Measurements from ENCODE around the gene BAAT. TPM values are rescaled to one million over a fixed set of nuclear protein-coding genes. Genes with fewer than 3 reads are reported as not detected.

Gene BAAT
- total and polyA plus RNA-seq, 9 of the 15 experiments (the other 6 are each of a cell fraction or from before 2014, with no cell fraction given): 0.17 to 0.76 (median 0.32) TPM

DNA sequence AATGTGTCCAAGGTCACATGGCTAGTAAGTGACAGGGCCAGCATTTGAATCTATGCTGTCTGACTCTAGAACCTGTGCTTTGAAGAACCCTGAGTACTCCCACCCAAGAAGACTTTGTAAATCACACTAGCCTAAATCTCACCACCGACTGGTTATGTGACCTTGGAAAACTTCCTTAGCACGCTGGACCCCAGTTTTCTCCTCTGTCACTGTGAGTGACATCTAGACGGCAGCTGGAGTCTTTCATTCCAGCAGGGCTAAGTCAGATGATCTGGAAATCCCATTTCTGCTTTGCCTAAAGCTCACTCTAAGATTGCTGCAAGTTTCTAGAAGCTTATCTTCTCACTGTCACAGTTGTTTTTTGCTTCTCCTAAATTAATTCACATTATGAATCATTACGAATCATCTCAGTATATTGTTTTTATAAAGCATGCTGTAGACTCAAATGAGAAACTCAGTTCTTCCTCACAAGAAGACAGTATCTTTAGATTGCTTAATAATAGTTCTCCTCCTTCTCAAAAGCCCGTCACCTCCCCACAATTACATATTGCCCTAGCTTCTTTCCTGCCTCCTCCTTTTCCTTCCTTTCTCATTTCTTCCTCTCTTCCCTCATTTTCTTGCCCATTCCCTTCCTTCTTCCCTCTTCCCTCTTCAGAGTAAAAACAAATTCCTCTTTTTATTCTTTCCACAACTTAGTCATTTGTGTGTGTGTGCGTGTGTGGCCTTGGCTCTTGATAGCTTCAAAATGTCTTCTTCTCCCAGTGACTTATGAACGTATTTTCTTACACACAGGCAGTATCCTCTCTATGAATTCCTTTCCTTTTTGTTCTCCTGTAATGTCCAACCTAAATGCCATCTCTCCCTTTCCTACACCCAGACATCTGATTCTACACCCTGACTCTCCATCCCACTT is 34.0 kb upstream of the BAAT start (continued):
- TF ChIP-seq, protein P1, sequence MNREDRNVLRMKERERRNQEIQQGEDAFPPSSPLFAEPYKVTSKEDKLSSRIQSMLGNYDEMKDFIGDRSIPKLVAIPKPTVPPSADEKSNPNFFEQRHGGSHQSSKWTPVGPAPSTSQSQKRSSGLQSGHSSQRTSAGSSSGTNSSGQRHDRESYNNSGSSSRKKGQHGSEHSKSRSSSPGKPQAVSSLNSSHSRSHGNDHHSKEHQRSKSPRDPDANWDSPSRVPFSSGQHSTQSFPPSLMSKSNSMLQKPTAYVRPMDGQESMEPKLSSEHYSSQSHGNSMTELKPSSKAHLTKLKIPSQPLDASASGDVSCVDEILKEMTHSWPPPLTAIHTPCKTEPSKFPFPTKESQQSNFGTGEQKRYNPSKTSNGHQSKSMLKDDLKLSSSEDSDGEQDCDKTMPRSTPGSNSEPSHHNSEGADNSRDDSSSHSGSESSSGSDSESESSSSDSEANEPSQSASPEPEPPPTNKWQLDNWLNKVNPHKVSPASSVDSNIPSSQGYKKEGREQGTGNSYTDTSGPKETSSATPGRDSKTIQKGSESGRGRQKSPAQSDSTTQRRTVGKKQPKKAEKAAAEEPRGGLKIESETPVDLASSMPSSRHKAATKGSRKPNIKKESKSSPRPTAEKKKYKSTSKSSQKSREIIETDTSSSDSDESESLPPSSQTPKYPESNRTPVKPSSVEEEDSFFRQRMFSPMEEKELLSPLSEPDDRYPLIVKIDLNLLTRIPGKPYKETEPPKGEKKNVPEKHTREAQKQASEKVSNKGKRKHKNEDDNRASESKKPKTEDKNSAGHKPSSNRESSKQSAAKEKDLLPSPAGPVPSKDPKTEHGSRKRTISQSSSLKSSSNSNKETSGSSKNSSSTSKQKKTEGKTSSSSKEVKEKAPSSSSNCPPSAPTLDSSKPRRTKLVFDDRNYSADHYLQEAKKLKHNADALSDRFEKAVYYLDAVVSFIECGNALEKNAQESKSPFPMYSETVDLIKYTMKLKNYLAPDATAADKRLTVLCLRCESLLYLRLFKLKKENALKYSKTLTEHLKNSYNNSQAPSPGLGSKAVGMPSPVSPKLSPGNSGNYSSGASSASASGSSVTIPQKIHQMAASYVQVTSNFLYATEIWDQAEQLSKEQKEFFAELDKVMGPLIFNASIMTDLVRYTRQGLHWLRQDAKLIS (CRISPR knock-in tag; IDR thresholded peaks at IDR 0.05): no peak
- TF ChIP-seq ZNF780A (CRISPR knock-in tag; IDR thresholded peaks at IDR 0.05) (no peak), POU5F1 (IDR thresholded peaks at IDR 0.05; ENCODE audit: borderline replicate concordance, low read depth, low read length, partially characterized antibody) (no peak), MCM2 (IDR thresholded peaks at IDR 0.05; ENCODE audit: low read depth) (no peak), TCF7L2 (IDR thresholded peaks at IDR 0.05; ENCODE audit: low read depth, low read length) (no peak), HIVEP1 (CRISPR knock-in tag; IDR thresholded peaks at IDR 0.05) (no peak), KLF10 (CRISPR knock-in tag; IDR thresholded peaks at IDR 0.05) (no peak), CCAR2 (IDR thresholded peaks at IDR 0.05; ENCODE audit: low read depth, low read length) (no peak), ZNF175 (CRISPR knock-in tag; IDR thresholded peaks at IDR 0.05; ENCODE audit: low read depth) (no peak)
- TF ChIP-seq, protein P2, sequence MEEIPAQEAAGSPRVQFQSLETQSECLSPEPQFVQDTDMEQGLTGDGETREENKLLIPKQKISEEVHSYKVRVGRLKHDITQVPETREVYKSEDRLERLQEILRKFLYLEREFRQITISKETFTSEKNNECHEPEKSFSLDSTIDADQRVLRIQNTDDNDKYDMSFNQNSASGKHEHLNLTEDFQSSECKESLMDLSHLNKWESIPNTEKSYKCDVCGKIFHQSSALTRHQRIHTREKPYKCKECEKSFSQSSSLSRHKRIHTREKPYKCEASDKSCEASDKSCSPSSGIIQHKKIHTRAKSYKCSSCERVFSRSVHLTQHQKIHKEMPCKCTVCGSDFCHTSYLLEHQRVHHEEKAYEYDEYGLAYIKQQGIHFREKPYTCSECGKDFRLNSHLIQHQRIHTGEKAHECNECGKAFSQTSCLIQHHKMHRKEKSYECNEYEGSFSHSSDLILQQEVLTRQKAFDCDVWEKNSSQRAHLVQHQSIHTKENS (CRISPR knock-in tag; IDR thresholded peaks at IDR 0.05): no peak
- TF ChIP-seq, protein P3, sequence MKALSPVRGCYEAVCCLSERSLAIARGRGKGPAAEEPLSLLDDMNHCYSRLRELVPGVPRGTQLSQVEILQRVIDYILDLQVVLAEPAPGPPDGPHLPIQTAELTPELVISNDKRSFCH (CRISPR knock-in tag; IDR thresholded peaks at IDR 0.05): no peak
- TF ChIP-seq, protein P3 (tag; IDR thresholded peaks at IDR 0.05): no peak
- TF ChIP-seq, protein P4, sequence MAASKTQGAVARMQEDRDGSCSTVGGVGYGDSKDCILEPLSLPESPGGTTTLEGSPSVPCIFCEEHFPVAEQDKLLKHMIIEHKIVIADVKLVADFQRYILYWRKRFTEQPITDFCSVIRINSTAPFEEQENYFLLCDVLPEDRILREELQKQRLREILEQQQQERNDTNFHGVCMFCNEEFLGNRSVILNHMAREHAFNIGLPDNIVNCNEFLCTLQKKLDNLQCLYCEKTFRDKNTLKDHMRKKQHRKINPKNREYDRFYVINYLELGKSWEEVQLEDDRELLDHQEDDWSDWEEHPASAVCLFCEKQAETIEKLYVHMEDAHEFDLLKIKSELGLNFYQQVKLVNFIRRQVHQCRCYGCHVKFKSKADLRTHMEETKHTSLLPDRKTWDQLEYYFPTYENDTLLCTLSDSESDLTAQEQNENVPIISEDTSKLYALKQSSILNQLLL (CRISPR knock-in tag; IDR thresholded peaks at IDR 0.05; ENCODE audit: borderline replicate concordance): no peak

Data from K562 (cell line).